Uterus (tissue), 2 donors: ENCODE results near the gene CTDSP1.

Experiments used
- CTCF ChIP-seq, 4 experiments: fragments of 200-600 bp in 2 of 4; fragments of 450-650 bp in 2 of 4; sonication (generic) in 2 of 4; IDR thresholded peaks; one replicate each; pipeline ENCODE4 v1.5.1; 2016 to 2019; ENCODE audit warnings: antibody characterized with exemption in 4 of 4, mild to moderate bottlenecking in 2 of 4, moderate library complexity in 1 of 4
- POLR2A ChIP-seq, 2 donors: fragments of 450-650 bp; IDR thresholded peaks; one replicate each; pipeline ENCODE4 v1.6.1; 2016; ENCODE audit warnings: antibody characterized with exemption in 2 of 2, mild to moderate bottlenecking in 1 of 2, moderate library complexity in 1 of 2

- TF ChIP-seq CTCF (IDR thresholded peaks at IDR 0.05) (no peak), POLR2A (IDR thresholded peaks at IDR 0.05) (no peak)
Measured at GRCh38 chr2:218427741-218428140, 28.1 kb downstream of the CTDSP1 start.
